IPS DF 19.7 (cell line): ENCODE results near the gene RHBDL3.
"Not testable (repeated sequence)": the region's sequence is repeated elsewhere in the genome, so short reads cannot be mapped to it uniquely, and the experiment has no call there.

Source experiments
- DNase-seq: peaks from one replicate; pipeline ENCODE4 v3.0.0-alpha.2; 2013; ENCODE audit warnings: low read depth, low spot score

Gene RHBDL3

DNA sequence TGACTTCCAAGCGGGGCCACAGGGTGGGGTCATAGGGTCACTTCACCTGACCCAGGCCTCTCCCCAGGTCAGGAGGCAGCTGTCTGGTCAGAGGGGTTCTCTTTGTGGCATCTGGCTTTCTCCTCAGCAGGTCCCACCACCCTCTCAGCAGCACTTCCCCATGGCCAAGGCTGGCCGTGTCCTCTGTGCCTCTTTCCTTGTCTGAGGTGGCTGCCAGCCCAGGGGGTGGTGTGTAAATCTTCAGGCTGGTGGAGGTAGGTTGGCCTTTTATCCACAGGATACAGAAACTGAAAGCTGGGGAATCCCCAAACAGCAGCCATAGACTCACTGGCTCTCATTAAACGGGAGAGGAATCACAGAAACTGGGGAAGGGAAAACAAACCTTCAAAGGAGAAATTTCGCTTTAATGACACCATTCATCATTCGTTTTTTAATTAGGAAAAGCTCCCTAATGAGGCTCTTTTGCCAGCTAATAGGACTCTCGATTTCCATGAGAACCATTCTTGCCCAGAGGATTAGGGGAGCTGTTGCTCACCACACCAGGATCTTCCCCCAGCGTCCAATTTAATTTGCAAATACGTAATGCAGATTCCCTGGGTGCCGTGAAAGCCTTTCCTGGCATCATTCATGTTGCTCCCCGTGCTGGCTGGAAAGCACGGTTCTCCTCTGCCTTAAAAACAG, 58.3 kb downstream of the RHBDL3 start:
- DNase-seq = no peak

DNA sequence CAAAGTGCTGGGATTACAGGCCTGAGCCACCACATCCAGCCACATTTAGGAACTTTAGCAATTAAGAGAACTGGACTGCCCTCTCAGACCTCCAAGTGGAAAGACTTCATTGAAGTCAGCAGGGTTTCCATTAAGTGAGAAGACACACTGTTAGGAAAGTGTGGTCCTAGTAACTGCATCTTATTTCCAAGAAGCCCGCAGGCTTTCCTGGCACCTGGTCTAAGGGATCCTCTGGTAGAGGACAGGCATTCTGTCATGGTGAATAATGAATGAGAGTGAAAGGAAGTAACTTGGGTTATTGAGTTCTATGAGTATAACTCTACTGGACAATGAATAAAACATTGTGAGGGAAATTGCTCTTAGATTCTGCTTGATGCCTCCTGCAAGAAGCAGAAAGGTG, 62.3 kb downstream of the RHBDL3 start:
- no peak for DNase-seq

DNA sequence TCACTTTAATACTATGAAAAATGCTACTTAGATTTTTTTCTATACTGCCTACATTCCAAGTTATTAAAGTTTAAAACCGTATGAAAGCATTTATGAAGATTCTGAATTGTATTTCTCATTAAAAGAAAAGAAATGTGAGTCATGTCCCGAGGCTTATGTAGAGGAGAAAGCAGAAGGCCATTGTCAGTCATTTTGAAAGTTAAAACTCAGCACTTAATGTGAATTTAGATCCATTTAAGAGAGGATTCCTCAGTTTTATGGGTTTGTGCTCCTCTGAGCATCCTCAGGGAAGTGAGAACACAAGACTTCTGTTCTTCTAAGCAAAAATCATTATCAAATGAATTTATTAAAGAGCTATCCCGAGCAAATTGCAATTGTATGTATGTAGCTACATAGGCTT, 64.5 kb downstream of the RHBDL3 start:
- DNase-seq = no peak

GRCh38 chr17:32331243-32332040, 65.8 kb downstream of the RHBDL3 start:
- no peak for DNase-seq

DNA sequence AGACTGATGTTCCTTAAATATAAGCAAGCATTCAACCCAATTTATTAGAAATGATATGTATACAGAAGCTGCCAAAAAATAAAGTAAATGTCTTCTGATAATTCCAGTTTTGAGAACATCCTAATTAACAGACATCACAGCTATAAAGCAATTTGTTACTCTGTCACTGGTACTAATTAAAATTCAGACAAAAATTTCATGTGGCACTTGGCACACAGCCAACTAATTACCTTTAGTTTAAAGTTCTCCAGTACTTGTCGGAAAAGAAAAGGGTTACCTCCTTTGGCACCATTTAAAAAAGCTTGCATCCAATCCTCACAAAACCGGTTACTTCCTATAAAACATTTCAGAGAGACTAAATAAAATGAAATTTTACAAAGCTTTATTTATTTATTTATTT, 67.6 kb downstream of the RHBDL3 start:
- no peak for DNase-seq

DNA sequence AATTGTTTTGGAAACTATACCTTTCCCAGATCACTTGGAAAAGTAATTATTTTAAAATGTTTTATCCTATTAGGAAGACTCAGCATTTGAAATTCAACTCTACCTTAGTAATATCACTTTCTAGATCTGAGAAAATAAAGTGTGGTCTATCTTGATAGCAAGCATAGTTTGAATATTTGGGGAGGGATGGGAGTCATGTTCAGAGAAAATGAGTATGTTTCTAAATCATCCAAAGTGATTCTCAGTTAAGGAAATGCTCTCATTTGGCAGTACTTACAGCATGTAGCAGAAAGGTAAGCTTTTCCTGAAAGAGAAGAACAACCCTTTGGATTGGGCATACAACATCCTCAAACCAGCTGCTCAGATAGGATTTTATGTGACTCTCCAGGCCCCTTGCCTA, 69.4 kb downstream of the RHBDL3 start:
- DNase-seq = no peak

DNA sequence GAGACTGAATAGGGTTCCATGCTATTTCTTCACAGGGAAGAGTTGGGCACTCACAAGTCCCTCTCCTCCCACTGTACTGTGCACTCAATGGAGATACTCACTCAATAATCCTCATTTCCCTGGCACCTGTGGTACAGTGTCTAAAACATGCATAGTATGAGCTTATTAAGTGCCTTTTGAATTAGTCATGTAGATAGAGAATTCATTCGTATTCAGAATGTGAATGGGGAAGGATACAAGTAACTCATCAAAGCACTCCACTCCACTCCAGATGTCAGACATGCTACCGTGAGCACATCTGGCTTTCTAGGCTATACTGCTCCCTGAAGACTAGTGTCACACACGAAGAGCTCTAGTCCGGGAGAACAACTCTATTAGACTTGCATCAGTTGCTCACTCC, 70.1 kb downstream of the RHBDL3 start:
- DNase-seq = no peak

DNA sequence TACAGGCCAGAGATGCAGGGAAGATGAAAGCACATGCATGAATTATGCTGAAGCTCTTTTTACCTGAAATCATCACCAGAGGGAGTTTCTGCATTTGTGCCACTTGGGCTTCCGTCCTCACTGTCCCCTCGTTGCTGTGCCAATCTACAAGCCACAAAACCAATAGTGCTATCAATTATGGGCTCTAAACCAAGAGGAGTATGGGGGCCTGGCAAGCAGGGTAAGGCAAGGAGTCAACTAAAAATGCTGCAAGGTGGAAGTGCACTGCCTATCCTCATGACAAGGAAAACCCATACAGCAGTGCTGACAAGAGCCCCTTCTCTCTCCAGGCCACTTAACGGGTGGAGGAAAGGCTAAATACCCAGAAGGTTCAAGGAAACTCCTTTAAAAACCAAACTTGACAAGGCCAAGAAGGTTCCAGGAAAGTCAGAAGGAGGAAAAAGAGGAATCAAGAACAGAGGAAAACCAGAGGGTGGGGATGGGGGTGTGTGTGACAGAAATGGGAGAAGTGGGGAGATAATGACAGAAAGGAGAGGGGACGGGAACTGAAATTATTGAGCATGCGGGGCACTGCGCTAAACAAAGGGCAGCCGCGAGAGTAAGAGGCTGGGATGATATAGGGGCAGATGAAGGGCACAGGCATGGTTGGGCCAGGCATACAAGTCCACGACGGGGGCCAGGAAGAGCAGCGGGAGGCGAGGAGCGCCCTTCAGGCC, 75.7 kb downstream of the RHBDL3 start:
- no peak for DNase-seq

DNA sequence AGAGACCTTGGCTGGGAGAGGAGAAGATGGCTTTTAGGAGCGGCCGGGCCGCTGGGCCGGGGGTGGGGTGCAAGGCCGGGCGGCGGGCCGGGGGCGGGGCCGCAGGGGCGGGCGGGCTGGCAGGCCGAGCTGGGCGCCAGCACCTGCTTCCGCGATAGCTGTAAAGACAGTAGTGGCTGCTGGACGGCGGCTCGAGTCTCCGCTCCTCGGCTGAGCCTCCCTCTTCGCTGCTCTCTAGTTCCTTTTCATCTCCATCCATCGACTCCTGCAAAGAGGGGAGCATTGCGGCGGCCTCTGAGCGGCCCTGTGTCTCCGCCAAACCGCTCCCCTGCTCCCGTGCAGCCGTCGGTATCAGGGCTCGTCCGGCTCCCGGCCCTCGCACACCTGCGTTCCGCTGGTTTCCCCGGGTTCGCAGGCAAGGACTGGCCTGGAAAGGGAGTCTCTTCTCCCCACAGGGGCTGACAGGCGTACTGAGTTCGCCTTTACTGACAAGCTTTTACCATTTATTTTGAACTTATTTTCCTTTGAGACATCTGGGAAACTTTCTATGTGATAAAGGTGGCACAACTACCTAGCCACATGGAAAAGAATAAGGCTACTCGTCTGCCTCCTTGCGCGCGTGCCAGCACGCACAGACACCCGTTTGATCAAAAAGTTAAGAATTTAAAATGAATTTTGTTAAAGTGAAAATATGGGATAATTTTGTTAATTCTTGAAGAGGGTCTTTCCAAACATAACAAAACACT, 76.4 kb downstream of the RHBDL3 start, which contains the start of gene C17orf75:
C17orf75 (minus strand) TSS at position 317 of the 746 bp plus-strand sequence; CDS start at position 283, 34 bp downstream.
- DNase-seq = peak; percentile 30

GRCh38 chr17:32342603-32343325, 77.1 kb downstream of the RHBDL3 start:
- no peak for DNase-seq

- DNase-seq = no peak
Observed at GRCh38 chr17:32345951-32346600, 80.4 kb downstream of the RHBDL3 start.

DNA sequence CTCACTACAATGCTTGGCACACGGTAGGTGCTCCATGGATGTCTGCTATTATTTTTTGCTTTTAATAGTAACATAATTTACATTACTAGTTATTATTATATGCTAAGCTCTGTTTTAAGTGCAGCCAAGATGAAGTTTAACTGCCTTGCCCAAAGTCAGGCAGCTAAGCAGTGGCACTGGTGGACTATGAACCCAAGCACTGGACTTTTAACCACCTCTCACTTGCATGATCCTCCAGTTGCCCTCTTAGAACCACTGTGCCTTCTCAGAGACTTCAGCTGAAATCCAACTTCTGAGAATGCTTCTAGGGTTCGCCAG, 82.8 kb downstream of the RHBDL3 start:
- no peak for DNase-seq

- no peak for DNase-seq
Observed at GRCh38 chr17:32349503-32349853, 83.8 kb downstream of the RHBDL3 start.

DNA sequence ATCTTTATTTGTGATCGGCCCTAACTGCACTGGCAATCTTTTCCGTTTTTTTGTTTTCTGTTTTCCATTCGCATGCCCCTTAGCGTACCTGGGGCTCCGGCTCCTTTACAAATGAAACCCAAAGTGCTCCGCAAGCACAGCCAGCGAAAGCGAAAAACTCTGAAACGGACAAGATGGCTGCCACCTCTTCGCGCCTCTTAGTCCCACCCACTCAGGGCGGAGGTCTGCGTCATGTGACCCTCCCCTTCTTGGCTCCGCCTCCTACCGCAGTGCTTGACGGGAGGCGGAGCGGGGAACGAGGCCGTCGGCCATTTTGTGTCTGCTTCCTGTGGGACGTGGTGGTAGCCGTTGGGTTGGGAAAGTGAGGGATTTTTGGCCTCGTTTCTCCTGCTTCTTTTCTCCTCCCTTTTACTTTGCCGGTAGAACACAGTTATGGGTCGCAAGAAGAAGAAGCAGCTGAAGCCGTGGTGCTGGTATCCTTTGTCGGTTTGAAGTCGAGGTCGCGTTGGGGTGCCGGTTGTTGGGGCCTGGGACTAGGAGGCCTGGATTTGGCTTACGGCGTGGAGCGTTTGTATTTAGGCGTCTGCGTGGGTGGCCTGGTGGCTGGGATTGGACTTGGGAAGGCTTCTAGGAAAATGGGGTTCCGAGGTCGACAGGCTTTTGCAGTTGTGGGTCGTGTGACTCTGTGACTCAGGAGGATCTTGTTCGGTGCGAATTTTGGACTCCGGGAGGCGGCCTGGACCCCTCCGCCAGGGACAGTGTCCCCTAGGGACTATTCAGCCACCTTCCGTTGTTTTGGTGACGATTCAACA, 84.4 kb downstream of the RHBDL3 start, which contains the start of gene ZNF207:
ZNF207 (plus strand) TSS at position 304 of the 812 bp plus-strand sequence; CDS start at position 433, 129 bp downstream.
- DNase-seq = peak; percentile 79

DNA sequence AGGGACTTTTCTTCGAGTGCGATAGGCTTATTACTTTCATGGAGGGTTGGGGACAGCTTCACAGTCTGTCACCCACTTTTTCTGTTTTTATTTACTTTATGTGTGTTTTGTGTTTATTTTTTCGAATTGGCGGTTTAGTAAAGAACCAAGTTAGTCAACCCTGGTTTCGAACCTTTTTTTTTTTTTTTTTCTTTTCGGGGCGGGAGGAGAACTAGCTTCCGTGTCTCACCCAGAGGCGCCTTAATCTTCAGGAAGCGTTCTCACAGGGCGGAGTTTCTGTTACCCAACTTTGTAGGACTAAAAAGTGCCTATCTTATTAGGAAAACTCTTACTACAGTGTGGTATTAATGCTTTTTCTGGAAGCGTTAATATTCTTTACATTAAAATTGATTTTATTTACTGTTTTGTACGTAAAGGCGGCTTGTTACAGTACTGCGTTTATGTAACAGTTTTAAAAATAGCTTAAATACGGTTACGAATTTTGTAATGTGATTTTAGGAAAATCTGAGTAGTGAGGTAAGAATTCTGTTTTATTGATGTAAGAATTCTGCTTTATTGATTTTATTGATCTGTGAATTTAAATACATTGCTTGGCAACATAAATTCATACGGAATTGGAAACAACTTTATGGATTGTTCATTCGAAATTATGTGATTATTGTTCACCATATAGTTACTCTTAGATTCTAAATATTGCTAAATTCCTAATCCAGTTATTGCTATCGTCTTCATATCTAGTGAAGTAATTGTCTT, 85.2 kb downstream of the RHBDL3 start:
- DNase-seq = no peak

DNA sequence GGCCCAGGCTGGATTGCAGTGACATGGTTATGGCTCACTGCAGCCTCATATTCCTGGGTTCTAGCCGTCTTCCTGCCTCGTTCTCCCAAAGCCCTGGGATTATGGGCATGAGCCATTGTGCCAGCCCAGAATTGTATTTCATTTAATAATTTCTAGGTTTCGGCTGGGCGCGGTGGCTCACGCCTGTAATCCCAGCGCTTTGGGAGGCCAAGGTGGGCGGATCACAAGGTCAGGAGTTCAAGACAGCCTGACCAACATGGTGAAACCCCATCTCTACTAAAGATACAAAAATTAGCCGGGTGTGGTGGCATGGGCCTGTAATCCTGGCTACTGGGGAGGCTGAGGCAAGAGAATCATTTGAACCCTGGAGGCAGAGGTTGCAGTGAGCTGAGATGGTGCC, 87.1 kb downstream of the RHBDL3 start:
- not testable (repeated sequence) for DNase-seq

GRCh38 chr17:32355649-32356377, 90.2 kb downstream of the RHBDL3 start:
- no peak for DNase-seq

DNA sequence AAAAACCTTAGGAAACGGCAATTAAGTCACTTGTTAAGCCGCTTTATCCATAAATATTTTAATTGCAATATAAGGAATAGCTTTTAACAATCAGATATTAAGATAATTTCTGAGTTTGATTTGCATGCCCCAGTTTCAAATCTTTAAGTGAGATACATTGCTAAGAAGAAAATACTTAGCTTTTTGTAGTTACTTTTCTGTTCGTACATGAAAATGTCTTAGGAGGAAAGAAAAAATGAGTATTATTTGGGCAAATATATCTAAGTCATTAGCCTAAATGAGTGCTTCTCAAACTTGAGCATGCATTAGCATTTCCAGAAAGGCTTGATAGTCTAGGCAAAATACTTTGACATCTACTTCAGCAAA, 90.7 kb downstream of the RHBDL3 start:
- no peak for DNase-seq
